ENCODE measurements around the gene CELSR1. TPM values are rescaled to one million over a fixed set of nuclear protein-coding genes. Genes with fewer than 3 reads are reported as not detected.

The CELSR1 gene
- total RNA-seq, 1 experiment from 2014 or later, result 19.6 TPM

DNA sequence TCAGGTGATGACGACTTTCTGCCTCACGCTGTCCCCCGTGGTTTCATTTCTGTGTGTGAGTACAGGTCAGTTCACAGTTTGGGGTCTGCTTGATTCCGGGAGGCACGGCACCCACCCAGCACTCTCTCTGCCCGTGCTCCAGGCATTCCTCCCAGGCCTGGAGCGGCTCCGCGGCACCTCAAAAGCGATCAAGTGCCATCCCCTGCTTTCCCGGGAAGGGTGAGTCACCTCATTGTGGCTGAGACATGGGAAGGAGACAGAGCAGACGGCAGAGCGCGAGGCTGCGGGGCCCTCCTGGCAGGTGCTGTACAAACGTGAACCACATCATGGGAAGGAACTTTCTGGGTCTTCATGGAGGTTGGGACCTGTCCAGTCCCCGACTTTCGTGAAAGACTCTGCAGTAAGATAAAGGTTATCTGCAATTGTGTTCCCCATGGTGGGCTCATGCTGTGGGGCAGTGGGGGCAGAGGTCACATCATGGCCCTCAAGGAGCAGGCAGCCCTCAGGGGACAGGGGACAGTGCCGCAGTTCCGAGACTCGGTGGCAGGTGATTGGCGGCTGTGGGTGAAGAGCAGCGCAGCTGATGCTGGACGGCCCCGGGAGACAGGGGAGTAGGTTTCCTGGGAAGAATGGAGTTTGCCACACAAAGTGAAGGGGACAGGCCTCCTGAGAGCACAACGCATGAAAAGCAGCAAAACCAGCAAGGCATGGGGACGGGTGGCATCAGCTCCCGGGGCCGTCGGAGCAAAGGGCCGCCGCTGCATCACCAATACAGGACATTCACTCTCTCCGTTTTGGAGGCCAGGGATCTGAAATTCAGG, 65.3 kb downstream of the CELSR1 start:
- no peaks in the 10 kb centered on the region for H4K20me1 ChIP-seq (ENCODE audit: insufficient read depth)
- ChIA-PET CTCF (no interaction called here), POLR2A (no interaction called here), RAD21 (ENCODE audit: low non-redundant PET in 1 of 2, low total read pairs in 2 of 2, uncharacterized antibody in 2 of 2, unreplicated experiment in 2 of 2) (no interaction called here)
- H3K9ac ChIP-seq (ENCODE audit: low read length), result peak overlapping the region; percentile 40
- no TSS peak for BruUV-seq (replicated peaks)
- ATAC-seq, result peak; percentile 98
- H3K4me3 ChIP-seq (replicated peaks in 1 of 2; ENCODE audit: low read depth in 1 of 2, low read length in 2 of 2), result peak overlapping the region in 1 of 2 experiments; percentile 33; a peak in 2 of 4 replicates
- no peaks in the 10 kb centered on the region for H3K9me3 ChIP-seq (ENCODE audit: control insufficient read depth in 1 of 2, insufficient read depth in 1 of 2, low read depth in 1 of 2, low read length in 2 of 2)
- H3K36me3 ChIP-seq (ENCODE audit: control insufficient read depth in 1 of 2, insufficient read depth in 2 of 2, low read length in 2 of 2), result no peaks in the 10 kb centered on the region
- peak overlapping the region; percentile 74 for H3K4me2 ChIP-seq (ENCODE audit: low read length)
- no peaks in the 10 kb centered on the region for H3K27me3 ChIP-seq (ENCODE audit: insufficient read depth, low read length)
- no peaks in the 10 kb centered on the region for H3K79me2 ChIP-seq (ENCODE audit: insufficient read depth, low read length)
- no peak overlapping the region for H2AFZ ChIP-seq (ENCODE audit: low read depth, low read length, poor library complexity, severe bottlenecking)
- DNase-seq (ENCODE audit: low read depth, low spot score), result peak; percentile 59
- H3K27ac ChIP-seq (ENCODE audit: low read depth, low read length), result peak overlapping the region; percentile 28; the same call in 1 of the 2 replicates
- H3K4me1 ChIP-seq (ENCODE audit: control insufficient read depth in 1 of 2, insufficient read depth in 2 of 2, low read length in 2 of 2), result peaks cover 16 to 21% of the 10 kb centered on the region in 2 experiments
- H3K9me2 ChIP-seq (ENCODE audit: insufficient read depth), result no peaks in the 10 kb centered on the region
- intact Hi-C loops (cut with micrococcal nuclease), result no loop called here
- TF ChIP-seq, protein P1, sequence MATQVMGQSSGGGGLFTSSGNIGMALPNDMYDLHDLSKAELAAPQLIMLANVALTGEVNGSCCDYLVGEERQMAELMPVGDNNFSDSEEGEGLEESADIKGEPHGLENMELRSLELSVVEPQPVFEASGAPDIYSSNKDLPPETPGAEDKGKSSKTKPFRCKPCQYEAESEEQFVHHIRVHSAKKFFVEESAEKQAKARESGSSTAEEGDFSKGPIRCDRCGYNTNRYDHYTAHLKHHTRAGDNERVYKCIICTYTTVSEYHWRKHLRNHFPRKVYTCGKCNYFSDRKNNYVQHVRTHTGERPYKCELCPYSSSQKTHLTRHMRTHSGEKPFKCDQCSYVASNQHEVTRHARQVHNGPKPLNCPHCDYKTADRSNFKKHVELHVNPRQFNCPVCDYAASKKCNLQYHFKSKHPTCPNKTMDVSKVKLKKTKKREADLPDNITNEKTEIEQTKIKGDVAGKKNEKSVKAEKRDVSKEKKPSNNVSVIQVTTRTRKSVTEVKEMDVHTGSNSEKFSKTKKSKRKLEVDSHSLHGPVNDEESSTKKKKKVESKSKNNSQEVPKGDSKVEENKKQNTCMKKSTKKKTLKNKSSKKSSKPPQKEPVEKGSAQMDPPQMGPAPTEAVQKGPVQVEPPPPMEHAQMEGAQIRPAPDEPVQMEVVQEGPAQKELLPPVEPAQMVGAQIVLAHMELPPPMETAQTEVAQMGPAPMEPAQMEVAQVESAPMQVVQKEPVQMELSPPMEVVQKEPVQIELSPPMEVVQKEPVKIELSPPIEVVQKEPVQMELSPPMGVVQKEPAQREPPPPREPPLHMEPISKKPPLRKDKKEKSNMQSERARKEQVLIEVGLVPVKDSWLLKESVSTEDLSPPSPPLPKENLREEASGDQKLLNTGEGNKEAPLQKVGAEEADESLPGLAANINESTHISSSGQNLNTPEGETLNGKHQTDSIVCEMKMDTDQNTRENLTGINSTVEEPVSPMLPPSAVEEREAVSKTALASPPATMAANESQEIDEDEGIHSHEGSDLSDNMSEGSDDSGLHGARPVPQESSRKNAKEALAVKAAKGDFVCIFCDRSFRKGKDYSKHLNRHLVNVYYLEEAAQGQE (IDR thresholded peaks at IDR 0.05; ENCODE audit: low read depth), result no peak
- no peak for TF ChIP-seq RAD21 (IDR thresholded peaks at IDR 0.05; ENCODE audit: low read depth)
- no peak for TF ChIP-seq EZH2phosphoT487 (IDR thresholded peaks at IDR 0.05; ENCODE audit: borderline replicate concordance)
- TF ChIP-seq, protein P2, sequence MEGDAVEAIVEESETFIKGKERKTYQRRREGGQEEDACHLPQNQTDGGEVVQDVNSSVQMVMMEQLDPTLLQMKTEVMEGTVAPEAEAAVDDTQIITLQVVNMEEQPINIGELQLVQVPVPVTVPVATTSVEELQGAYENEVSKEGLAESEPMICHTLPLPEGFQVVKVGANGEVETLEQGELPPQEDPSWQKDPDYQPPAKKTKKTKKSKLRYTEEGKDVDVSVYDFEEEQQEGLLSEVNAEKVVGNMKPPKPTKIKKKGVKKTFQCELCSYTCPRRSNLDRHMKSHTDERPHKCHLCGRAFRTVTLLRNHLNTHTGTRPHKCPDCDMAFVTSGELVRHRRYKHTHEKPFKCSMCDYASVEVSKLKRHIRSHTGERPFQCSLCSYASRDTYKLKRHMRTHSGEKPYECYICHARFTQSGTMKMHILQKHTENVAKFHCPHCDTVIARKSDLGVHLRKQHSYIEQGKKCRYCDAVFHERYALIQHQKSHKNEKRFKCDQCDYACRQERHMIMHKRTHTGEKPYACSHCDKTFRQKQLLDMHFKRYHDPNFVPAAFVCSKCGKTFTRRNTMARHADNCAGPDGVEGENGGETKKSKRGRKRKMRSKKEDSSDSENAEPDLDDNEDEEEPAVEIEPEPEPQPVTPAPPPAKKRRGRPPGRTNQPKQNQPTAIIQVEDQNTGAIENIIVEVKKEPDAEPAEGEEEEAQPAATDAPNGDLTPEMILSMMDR (IDR thresholded peaks at IDR 0.05 in 2 of 3, conservative IDR thresholded peaks at IDR 0.05 in 1 of 3; ENCODE audit: borderline replicate concordance in 1 of 3, insufficient read depth in 1 of 3, low read depth in 2 of 3, low read length in 2 of 3), result no peak
- no peak for TF ChIP-seq SIN3A (IDR thresholded peaks at IDR 0.05; ENCODE audit: low read depth)
- TF ChIP-seq ZNF274 (IDR thresholded peaks at IDR 0.05; ENCODE audit: low read depth, low read length), result no peak
- peak; percentile 75 for TF ChIP-seq JUND (IDR thresholded peaks at IDR 0.05)
- peak; percentile 23; the same call in 1 of the 2 replicates for TF ChIP-seq POLR2AphosphoS5 (IDR thresholded peaks at IDR 0.05; ENCODE audit: low read depth, low read length)
- no peak for TF ChIP-seq POLR2A (IDR thresholded peaks at IDR 0.05; ENCODE audit: borderline replicate concordance, extremely low read depth, insufficient read depth, insufficient read length)
- peak; percentile 78 for TF ChIP-seq FOSL1 (IDR thresholded peaks at IDR 0.05; ENCODE audit: low read depth)
- TF ChIP-seq, protein P3, sequence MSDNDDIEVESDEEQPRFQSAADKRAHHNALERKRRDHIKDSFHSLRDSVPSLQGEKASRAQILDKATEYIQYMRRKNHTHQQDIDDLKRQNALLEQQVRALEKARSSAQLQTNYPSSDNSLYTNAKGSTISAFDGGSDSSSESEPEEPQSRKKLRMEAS (IDR thresholded peaks at IDR 0.05), result peak; percentile 83
- TF ChIP-seq CEBPB (IDR thresholded peaks at IDR 0.05; ENCODE audit: low read depth), result no peak
- no peak for TF ChIP-seq ZFX (IDR thresholded peaks at IDR 0.05)
- TF ChIP-seq, protein P4, sequence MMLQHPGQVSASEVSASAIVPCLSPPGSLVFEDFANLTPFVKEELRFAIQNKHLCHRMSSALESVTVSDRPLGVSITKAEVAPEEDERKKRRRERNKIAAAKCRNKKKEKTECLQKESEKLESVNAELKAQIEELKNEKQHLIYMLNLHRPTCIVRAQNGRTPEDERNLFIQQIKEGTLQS (IDR thresholded peaks at IDR 0.05), result no peak
- TF ChIP-seq YY1 (IDR thresholded peaks at IDR 0.05; ENCODE audit: extremely low read depth, insufficient replicate concordance, low read depth, low read length), result no peak
- TF ChIP-seq, protein P5, sequence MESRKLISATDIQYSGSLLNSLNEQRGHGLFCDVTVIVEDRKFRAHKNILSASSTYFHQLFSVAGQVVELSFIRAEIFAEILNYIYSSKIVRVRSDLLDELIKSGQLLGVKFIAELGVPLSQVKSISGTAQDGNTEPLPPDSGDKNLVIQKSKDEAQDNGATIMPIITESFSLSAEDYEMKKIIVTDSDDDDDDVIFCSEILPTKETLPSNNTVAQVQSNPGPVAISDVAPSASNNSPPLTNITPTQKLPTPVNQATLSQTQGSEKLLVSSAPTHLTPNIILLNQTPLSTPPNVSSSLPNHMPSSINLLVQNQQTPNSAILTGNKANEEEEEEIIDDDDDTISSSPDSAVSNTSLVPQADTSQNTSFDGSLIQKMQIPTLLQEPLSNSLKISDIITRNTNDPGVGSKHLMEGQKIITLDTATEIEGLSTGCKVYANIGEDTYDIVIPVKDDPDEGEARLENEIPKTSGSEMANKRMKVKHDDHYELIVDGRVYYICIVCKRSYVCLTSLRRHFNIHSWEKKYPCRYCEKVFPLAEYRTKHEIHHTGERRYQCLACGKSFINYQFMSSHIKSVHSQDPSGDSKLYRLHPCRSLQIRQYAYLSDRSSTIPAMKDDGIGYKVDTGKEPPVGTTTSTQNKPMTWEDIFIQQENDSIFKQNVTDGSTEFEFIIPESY (IDR thresholded peaks at IDR 0.05; ENCODE audit: extremely low read depth, insufficient replicate concordance, low read length), result no peak
- TF ChIP-seq EZH2 (IDR thresholded peaks at IDR 0.05), result no peak
- peak; percentile 28 for TF ChIP-seq TCF7L2 (IDR thresholded peaks at IDR 0.05; ENCODE audit: borderline replicate concordance, extremely low read depth, insufficient read depth, insufficient read length)
- peak; percentile 64; the same call in 1 of the 2 replicates for TF ChIP-seq SP1 (IDR thresholded peaks at IDR 0.05; ENCODE audit: low read depth)
